Testis (tissue), 3 donors: ENCODE measurements around the gene RNF44. TPM values are rescaled to one million over a fixed set of nuclear protein-coding genes. Genes with fewer than 3 reads are reported as not detected.

Experiments
- DNase-seq: peaks from one replicate; pipeline ENCODE4 v3.0.0-alpha.2; 2019
- H3K27ac ChIP-seq, 2 donors: fragments of 200-600 bp; sonication (generic); one replicate each; pipeline ENCODE4 v1.5.1; 2019
- H3K27me3 ChIP-seq: fragments of 200-600 bp; sonication (generic); one replicate; pipeline ENCODE4 v1.5.1; 2019
- H3K36me3 ChIP-seq: fragments of 200-600 bp; sonication (generic); one replicate; pipeline ENCODE4 v1.5.1; 2017; ENCODE audit warnings: low read depth; ENCODE audit errors: missing control alignments
- H3K4me1 ChIP-seq: fragments of 200-600 bp; sonication (generic); one replicate; pipeline ENCODE4 v1.5.1; 2019
- H3K4me3 ChIP-seq, 2 donors: fragments of 200-600 bp; sonication (generic); one replicate each; pipeline ENCODE4 v1.5.1; 2017 to 2019
- H3K9me3 ChIP-seq: fragments of 200-600 bp; sonication (generic); one replicate; pipeline ENCODE4 v1.5.1; 2017
- POLR2A ChIP-seq: fragments of 450-650 bp; IDR thresholded peaks from one replicate; pipeline ENCODE4 v1.6.1; 2017; ENCODE audit warnings: antibody characterized with exemption, mild to moderate bottlenecking, moderate library complexity
- WGBS, 2 donors: methylation state at CpG; one replicate each; pipeline ENCODE4 v1.1.5; 2018; 5-methylcytosine and 5-hydroxymethylcytosine counted together
- intact Hi-C: fragments of 100-400 bp; cut with DNase I; formaldehyde crosslinking; loops from one replicate; pipeline ENCODE4 v1.15.1; 2023; ENCODE audit warnings: low total_unique reads
- polyA plus RNA-seq: library from polyadenylated mRNA; stranded (reverse); fragments of 350-450 nt; fragmentation: Illumina TruSeq; extraction: RNeasy Lipid Tissue Mini Kit (QIAGEN cat#74804); gene quantifications from one replicate; pipeline ENCODE4 v1.2.3, GENCODE V29; 2014; ENCODE audit warnings: low read depth, low replicate concordance; ENCODE audit not compliant: insufficient read depth
- total RNA-seq, 2 donors: library from RNA; depleted of rRNA; stranded (reverse); fragments of >200 nt; gene quantifications; one replicate each; pipeline ENCODE4 v1.2.3, GENCODE V29; 2016
- TF ChIP-seq, protein P1 (sequence below), 3 experiments: fragments of 450-650 bp in 2 of 3; fragments of 200-600 bp in 1 of 3; sonication (generic) in 1 of 3; IDR thresholded peaks; one replicate each; pipeline ENCODE4 v1.5.1; 2016 to 2019; ENCODE audit warnings: antibody characterized with exemption in 3 of 3, mild to moderate bottlenecking in 2 of 3, moderate library complexity in 1 of 3

Gene RNF44
- total and polyA plus RNA-seq, 3 donors from 2014 or later: 57.2 to 64.7 (median 60.1) TPM

DNA sequence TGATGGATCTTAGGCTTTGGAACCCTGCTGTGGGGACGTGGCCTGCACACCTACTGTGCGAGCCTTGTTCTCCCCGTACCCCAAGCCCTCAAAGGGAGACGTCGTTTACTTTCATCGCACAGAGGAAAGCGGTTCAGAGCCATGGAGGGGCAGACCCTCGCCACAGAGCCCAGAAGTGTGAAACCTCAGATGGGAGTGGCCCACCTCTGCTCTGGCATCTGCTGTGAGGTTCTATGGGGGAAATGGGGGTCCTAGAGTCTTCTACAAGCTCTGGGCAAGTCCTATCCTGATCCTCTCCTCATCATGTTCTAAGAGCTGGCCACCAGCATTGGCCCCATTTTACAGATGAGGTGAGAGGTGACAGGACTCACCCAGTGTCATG lies 3.7 kb upstream of the RNF44 start:
- peak overlapping the region in 1 of 2 donors; percentile 54 for H3K27ac ChIP-seq
- H3K27me3 ChIP-seq: no peaks in the 10 kb centered on the region
- no peaks in the 10 kb centered on the region for H3K36me3 ChIP-seq
- peaks cover 18% of the 10 kb centered on the region for H3K4me1 ChIP-seq
- H3K9me3 ChIP-seq: no peaks in the 10 kb centered on the region
- H3K4me3 ChIP-seq: no peak overlapping the region
- WGBS, 2 donors: 92 to 94% methylated on average over 8 of the region's 8 CpGs
- no peak for DNase-seq
- TF ChIP-seq POLR2A: no peak
- TF ChIP-seq, protein P1, sequence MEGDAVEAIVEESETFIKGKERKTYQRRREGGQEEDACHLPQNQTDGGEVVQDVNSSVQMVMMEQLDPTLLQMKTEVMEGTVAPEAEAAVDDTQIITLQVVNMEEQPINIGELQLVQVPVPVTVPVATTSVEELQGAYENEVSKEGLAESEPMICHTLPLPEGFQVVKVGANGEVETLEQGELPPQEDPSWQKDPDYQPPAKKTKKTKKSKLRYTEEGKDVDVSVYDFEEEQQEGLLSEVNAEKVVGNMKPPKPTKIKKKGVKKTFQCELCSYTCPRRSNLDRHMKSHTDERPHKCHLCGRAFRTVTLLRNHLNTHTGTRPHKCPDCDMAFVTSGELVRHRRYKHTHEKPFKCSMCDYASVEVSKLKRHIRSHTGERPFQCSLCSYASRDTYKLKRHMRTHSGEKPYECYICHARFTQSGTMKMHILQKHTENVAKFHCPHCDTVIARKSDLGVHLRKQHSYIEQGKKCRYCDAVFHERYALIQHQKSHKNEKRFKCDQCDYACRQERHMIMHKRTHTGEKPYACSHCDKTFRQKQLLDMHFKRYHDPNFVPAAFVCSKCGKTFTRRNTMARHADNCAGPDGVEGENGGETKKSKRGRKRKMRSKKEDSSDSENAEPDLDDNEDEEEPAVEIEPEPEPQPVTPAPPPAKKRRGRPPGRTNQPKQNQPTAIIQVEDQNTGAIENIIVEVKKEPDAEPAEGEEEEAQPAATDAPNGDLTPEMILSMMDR (IDR thresholded peaks at IDR 0.05): no peak
- intact Hi-C loops: loop anchor here (10.0 kb wide), 1 partner anchor 94 kb away; the partner anchor contains the start of genes EIF4E1B and SNCB

DNA sequence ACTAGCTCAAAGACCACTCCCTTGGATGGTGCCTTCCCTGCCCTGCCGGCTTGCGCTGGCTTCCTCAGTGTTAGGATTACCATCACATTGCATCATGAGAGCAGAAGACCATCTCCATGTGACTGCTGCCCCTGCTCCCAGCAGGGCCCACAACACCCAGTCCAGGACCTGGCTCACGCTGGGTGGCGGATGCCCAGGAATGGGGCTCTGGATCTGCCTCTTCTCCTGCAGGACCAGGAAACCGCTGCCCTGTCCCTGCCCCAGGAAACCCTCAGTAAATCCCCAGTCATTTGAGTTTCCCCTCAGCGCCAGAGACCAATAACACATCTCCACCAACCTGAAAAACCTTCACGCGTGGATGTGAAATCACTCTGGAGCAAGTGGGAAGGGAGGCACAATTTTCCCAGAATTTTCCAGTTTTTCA lies 3.3 kb upstream of the RNF44 start:
- TF ChIP-seq POLR2A: no peak
- TF ChIP-seq, protein P1 (IDR thresholded peaks at IDR 0.05): no peak
- intact Hi-C loops: loop anchor here (10.0 kb wide), 1 partner anchor 94 kb away; the partner anchor contains the start of genes EIF4E1B and SNCB
- 88 to 97% methylated on average over 8 of the region's 8 CpGs for WGBS, 2 donors
- DNase-seq: no peak
- Histone ChIP-seq H3K27ac (no peak overlapping the region), H3K36me3 (no peaks in the 10 kb centered on the region), H3K9me3 (no peaks in the 10 kb centered on the region), H3K4me1 (peaks cover 22% of the 10 kb centered on the region), H3K27me3 (no peaks in the 10 kb centered on the region), H3K4me3 (no peak overlapping the region)

DNA sequence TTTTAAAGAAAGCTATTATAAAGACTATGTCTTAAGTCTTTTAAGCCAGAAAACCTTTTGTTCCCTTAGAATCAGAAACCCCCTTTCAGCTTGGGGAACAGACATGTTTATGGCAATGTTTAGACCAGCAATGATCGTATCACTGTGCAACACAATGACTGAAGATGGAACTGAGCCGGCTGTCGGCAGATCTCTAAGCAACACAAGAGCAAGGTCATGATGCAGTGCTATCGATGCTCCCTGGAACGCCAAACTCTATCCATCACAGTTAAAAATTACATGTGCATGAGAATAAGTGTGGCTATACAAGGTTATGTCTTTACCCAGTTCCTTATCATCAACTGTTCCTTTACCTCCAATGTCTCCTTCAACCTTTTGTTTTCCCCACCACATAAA lies 1.8 kb upstream of the RNF44 start:
- no peak overlapping the region for H3K4me3 ChIP-seq
- DNase-seq: no peak
- no peaks in the 10 kb centered on the region for H3K36me3 ChIP-seq
- H3K27ac ChIP-seq: no peak overlapping the region
- 32 to 35% methylated on average over 5 of the region's 5 CpGs for WGBS, 2 donors
- H3K27me3 ChIP-seq: no peaks in the 10 kb centered on the region
- no peaks in the 10 kb centered on the region for H3K9me3 ChIP-seq
- H3K4me1 ChIP-seq: peaks cover 35% of the 10 kb centered on the region
- intact Hi-C loops: loop anchor here (10.0 kb wide), 1 partner anchor 124 kb away; the partner anchor contains the start of gene CLTB
- TF ChIP-seq POLR2A: no peak
- TF ChIP-seq, protein P1 (IDR thresholded peaks at IDR 0.05): no peak

DNA sequence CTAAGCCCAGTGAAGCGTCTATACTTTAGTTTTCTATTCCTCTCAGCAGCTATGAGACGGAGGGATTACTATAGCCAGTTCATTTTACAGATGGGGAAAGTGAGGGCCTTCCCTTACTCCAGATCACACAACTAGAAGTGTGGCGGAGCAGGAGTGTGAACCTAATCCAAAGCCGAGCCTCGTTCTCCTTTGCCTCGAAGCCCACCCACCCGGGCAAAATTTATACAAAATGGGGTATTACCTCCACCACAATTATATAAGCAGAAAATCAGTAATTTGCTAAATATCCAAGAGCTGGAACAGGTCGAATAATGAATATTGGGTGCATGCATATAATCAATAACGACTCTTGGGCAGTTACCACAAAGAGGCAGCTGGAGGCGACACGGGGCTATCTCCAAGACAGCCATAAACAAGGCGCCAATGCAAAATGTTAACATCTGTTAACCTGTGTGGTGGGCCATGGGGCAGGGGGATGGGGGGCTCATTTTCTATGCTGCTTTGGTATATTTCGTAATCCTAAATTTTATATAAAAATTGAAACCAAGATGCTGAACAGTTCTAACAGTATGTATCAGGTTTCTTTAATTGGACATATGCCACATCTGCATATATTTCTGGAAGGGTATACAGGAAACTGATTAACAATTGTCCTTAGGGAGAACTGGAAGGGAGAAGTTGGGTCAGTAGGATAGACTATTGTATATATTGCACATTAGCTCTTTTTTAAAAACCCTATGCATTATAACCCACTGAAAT lies 1.2 kb upstream of the RNF44 start:
- WGBS, 2 donors: 13 to 18% methylated on average over 13 of the region's 13 CpGs
- peak overlapping the region; percentile 91 to 94 for H3K4me3 ChIP-seq
- H3K27me3 ChIP-seq: no peaks in the 10 kb centered on the region
- H3K36me3 ChIP-seq: no peaks in the 10 kb centered on the region
- intact Hi-C loops: loop anchor here (10.0 kb wide), 1 partner anchor 124 kb away; the partner anchor contains the start of gene CLTB
- no peak for TF ChIP-seq POLR2A
- H3K4me1 ChIP-seq: peaks cover 37% of the 10 kb centered on the region
- H3K27ac ChIP-seq: peak overlapping the region; percentile 95 to 99
- no peaks in the 10 kb centered on the region for H3K9me3 ChIP-seq
- DNase-seq: no peak

DNA sequence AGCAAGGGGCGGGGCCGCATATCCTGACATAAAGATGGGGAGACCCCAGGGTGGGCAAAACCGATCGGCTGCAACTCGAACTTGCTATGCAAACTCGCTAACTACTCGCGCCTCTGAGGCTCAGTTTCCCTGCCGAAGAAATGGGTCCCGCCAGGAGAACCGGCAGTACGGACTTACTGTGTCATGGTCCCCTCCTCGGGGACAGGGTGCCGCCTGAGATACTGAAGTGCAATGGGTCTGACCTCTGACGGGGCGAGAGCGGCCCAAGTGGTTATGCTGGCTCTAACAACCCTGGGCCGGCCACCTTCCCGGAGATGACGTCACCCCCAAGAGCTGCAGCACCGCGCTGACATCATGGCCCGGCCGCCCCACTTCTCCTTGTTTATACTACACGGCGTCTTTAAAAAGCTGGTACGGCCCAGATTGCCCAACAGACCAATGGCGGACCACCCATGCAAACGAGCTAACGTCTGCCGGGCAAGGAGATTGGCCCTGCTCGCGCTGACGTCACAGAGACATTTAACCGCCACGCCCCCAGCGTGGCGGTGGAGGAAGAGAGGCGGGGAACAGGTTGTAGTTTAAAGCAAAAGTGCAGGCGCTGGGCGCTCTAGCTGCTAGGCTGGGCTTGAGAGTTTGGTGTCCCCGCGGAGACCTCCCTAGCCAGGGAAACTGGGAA lies 490 bp upstream of the RNF44 start:
- 0 to 1% methylated on average over 14 to 43 of the region's 43 CpGs for WGBS, 2 donors
- peak overlapping the region; percentile 91 to 94 for H3K4me3 ChIP-seq
- peak overlapping the region; percentile 95 to 99 for H3K27ac ChIP-seq
- TF ChIP-seq POLR2A: peak; percentile 58
- TF ChIP-seq, protein P1 (IDR thresholded peaks at IDR 0.05): peak in 1 of 3 experiments; percentile 20
- DNase-seq: peak; percentile 100
- H3K9me3 ChIP-seq: no peaks in the 10 kb centered on the region
- intact Hi-C loops: loop anchor here (10.0 kb wide), 1 partner anchor 123 kb away; the partner anchor contains the start of gene CLTB
- H3K4me1 ChIP-seq: peaks cover 44% of the 10 kb centered on the region
- H3K36me3 ChIP-seq: no peaks in the 10 kb centered on the region
- H3K27me3 ChIP-seq: no peaks in the 10 kb centered on the region
